Gastrocnemius medialis (tissue), 4 donors: ENCODE results near the gene BAIAP2L2.

Experiments
- POLR2A ChIP-seq, 2 donors: fragments of 450-650 bp; IDR thresholded peaks; one replicate each; pipeline ENCODE4 v1.6.1; 2017; ENCODE audit warnings: antibody characterized with exemption in 2 of 2, mild to moderate bottlenecking in 2 of 2, moderate library complexity in 2 of 2
- TF ChIP-seq, protein P1 (sequence below), 5 experiments: fragments of 450-650 bp in 3 of 5; fragments of 200-600 bp in 2 of 5; sonication (generic) in 2 of 5; IDR thresholded peaks in 4 of 5; conservative IDR thresholded peaks in 1 of 5; 1 replicate in 4 of 5; 2 replicates in 1 of 5; pipeline ENCODE4 v1.5.1; 2016 to 2019; ENCODE audit warnings: antibody characterized with exemption in 5 of 5, mild to moderate bottlenecking in 3 of 5, moderate library complexity in 3 of 5

DNA sequence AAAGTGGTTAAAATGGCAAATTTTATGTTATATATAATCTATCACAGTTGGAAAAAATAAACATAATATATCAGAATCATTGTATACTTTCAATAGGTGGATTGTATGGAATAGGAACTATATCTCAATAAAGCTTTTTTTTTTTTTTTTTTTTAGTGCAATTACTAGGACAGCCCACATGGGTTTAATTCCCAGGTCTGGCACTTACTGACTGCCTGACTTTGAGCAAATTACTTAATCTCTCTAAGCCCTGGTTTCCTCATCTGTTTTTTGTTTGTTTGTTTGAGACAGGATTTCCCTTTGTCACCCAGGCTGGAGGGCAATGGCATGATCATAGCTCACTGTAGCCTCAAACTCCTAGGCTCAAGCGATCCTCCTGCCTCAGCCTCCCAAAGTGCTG lies 26.1 kb upstream of the BAIAP2L2 start:
- TF ChIP-seq, protein P1, sequence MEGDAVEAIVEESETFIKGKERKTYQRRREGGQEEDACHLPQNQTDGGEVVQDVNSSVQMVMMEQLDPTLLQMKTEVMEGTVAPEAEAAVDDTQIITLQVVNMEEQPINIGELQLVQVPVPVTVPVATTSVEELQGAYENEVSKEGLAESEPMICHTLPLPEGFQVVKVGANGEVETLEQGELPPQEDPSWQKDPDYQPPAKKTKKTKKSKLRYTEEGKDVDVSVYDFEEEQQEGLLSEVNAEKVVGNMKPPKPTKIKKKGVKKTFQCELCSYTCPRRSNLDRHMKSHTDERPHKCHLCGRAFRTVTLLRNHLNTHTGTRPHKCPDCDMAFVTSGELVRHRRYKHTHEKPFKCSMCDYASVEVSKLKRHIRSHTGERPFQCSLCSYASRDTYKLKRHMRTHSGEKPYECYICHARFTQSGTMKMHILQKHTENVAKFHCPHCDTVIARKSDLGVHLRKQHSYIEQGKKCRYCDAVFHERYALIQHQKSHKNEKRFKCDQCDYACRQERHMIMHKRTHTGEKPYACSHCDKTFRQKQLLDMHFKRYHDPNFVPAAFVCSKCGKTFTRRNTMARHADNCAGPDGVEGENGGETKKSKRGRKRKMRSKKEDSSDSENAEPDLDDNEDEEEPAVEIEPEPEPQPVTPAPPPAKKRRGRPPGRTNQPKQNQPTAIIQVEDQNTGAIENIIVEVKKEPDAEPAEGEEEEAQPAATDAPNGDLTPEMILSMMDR (IDR thresholded peaks at IDR 0.05 in 4 of 5, conservative IDR thresholded peaks at IDR 0.05 in 1 of 5) = no peak
- TF ChIP-seq POLR2A (IDR thresholded peaks at IDR 0.05) = no peak
